GM18511 (cell line): Measurements from ENCODE around the gene MYO18B.

ENCODE experiments used
- ATAC-seq: cut with Tn5 transposase; IDR thresholded peaks from one replicate; pipeline ENCODE4 v1.9.1; 2021; ENCODE audit warnings: mild to moderate bottlenecking, moderate library complexity; ENCODE audit not compliant: unreplicated experiment

Gene MYO18B

DNA sequence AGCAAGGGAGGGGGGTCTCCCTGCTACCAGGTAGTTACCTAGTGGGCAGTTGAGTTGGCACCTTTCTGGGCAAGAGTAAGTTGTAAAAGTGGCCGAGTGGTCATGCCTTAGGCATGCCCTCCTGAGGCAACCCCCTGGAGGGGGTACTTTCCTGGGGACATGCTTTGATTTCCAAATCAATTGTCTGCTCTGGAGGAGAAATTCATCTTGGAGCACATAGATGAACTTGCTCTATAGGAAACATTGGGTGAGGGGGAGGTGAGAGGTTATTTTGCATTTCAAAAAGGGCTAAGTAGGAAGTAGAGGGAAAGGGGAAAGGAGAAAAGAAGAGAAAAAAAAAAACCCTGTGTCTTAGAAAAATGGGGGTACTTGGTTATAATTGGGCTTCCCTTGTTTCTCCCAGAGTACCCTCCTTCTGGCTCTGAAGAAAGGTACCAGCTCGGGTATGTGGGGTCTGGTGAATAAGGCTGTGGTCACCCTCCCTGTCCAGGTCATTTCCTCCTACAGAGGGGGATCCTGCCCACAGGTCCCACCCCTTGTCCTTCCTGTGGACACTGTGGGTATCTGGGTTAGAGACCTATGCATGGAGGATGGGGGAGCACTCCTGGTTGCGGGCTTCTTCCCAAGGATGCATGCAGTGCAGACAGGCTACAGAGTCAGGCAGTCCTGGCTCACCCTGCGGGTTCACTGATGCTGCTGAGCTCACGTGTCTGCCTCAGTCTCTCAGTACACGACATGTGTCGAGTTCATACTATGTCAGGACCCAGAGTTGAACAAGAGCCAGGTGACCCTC lies 193.5 kb downstream of the MYO18B start:
- ATAC-seq: no peak

DNA sequence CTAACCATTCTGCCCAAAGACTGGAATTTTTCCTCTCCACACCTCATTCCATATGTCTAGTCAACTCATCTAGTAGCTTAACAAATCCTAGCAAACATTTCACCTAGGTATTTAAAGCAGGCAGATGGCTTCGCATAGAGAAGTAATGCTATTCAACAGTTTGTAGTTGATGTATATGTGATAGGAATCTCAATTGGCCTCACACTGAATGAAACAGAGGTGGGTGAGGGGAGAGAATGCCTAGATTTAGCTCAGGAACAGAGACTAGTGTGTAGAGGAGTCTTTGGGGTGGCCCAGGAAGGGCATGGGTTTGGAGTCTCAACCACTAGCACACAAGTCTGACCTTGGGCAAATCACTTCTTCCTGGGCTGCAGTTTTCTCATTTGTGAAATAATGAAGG lies 196.2 kb downstream of the MYO18B start:
- ATAC-seq: no peak

DNA sequence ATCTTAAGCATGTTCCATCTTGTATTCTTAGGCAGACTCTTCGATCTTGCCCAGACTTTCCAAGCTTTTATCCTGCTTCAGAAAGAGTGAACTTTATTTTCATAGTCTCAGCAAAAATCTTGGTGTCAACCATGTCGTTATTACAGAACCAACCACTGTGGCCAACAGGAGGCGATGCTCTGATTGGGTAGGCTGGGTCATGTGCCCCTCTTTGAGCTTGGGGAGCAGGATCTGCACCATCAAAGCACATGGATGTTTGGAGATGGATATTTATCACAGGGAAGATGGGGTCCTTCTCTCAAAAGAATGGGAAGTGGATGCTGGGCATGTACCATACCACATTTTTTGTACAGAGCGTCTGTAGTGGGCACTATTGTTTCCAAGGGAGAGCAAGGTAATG lies 197.4 kb downstream of the MYO18B start:
- no peak for ATAC-seq

DNA sequence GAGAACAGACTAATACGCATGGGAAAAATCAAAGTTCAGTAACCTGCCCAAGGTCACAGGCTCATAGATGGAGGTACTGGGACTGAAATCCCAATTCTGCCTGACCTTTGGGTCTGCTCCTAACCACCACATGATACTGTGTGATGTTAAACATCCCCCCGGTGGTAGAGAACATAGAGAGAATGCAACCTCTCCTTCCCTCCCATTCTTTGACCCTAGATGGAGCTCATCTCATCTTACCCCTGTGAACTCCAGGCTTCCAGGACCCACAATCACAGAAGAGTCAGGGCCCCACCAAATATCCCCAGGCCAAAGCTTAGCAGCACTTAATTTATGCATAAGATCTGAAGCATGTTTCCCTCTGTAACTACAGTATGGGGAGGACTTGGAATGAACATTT lies 198.5 kb downstream of the MYO18B start:
- no peak for ATAC-seq

DNA sequence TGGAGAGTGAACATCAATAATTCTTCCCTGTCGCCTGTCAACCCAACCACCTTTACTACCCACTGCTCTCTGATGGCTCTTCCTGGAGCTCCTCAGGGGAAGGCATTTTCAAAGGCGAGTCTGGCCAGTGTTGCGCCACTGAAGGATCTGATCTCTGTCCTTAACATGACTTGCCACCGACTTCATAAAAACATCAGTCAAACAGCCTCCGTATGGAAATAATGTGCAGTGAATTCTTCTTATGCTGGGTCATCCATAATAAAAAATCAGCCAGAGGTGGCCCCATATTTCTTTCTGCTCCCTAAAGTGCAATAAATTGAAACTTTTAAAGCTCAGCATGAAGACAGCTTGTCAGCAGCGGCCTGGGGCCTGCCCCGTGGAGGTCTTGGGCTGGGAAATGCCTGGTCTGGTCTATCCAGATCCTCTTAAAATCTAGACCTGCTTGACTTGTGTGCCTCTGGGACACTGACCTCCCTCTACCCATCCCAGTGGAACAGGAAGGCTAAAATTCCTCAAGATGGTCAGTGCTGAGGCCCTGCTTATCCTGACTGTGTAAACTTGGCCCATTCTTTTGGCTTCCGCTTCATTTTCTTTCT lies 199.5 kb downstream of the MYO18B start:
- no peak for ATAC-seq

DNA sequence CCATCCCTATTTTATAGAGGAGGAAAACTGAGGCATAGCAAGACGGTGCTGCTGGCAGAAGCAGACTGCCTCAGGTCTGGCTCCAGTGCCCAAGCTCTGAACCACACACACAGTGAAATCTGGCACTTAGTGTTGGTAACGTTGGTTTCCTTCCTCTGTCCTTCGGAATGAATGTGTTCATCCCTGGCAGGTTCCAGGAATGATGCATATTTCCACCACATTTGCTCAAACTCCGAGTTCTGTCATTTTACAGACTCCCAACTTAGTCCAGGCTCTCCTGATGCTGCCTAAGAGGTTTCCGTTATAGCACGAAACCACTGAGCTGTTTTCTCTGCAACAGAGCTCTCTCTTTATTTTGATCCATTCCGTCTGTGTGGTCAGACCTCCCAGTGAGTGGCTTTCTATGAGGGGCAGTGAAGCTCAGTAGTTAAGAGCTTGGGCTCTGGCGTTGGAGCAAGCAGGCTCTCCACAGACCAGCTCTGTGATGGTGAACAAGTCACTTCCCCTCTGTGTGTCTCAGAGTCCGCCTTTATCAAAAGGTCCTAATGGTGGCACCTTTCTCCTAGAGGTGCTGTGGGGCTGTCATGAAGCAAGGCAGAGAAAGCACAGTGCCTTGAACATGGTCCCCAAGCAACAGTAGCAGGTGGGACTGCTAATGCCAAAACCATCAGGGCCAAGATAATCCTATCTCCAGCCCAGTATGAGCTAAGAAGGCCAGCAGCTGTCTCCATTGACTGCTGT lies 200.3 kb downstream of the MYO18B start:
- ATAC-seq: no peak

DNA sequence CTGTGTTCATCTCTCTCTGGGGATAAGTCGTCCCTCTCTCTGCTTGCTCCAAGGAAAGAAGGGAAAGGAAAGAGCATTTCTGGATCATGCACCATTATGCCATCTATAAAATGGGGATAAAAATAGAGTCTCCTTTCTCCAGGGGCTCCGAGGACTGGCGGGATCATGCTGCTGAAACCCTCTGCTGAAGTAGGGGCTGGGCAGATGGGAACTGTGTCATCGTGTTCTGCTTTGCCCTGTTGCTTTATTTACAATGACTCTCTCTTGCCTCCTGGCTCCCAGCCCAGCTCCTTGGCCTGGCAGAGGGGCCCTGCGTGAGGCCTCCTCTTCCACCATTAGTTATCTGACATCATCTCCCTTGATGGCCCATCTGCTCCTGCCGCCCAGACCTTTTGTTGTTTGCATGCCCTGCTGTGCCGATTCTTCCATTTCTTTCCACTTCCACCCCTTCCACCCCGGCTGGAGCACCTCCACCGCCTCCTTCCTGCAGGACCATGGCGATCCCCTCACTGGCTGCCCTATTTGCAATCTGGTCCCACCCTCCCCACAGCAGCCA lies 200.9 kb downstream of the MYO18B start:
- no peak for ATAC-seq

DNA sequence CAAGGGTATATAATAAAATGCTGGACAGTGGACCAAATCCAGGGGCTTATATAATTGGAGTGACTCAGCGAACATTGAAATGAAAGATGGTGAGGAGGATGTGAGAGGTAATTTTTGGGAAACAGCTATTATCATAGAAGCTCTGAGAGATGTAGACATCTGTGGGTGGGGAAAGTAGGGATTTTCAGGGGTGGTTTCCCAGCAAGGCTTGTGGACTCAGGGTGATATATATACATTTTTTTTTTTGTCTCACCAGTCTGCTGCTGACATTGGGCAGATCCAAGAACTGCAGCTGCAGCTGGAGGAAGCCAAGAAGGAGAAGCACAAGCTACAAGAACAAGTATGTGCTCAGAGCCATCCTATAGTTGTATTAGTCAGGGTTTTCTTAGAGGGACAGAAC lies 208.1 kb downstream of the MYO18B start:
- ATAC-seq: no peak

DNA sequence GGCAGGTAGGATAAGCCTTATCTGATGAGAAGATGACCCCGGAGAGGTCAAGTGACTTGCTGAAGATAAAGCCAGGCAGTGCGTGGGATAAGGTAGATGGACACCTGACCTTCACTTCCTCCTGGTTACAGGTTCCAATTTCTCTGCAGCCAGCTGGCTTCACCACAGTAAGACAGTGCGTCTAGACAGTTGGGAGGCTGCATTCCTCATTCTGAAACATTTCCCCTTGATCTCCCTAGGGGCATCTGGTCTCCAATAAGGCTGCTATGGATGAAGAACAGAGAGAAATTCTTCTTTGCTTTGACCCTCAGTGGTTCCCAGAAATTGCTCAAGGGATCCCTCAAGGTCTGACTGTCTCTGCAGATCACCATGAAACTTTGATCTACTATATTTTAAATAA lies 211.3 kb downstream of the MYO18B start:
- ATAC-seq: no peak

DNA sequence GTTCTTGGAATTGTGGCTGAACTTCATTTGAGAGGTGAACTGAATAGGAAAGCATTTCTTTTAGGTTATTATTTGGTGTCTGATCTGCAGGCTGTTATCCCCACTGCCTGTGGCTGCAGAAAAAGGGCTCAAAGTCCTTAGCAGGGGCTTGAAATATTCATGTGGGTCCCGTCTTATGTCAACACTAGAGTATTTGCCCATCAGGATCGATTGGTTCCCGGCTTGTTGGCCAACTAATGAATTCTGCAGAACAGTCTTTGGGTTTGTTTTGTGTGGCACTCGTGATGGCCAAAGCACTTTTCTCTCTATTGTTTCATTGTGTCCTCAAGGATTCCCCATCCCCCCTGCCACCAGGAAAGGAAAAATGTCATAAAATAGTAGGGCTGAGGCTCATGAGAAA lies 211.9 kb downstream of the MYO18B start:
- no peak for ATAC-seq

DNA sequence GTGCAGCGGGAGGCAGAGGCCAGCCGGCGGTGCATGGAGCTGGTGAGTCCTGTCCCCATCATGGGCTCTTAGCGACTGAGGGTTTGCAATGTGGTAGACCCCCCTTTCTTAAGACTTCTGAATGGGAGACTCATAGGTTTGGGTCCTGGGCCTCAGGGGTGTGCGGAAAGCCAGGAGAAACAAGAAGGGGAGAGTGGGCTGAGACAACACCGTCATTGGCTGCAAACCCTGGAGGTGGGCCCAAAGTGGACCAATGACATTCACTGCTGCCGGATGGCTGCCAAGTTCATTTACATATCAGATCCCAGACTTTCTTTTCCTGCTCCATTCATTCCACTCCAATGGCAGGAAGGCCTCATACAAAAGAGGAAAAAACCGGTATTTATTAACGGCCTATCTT lies 213.3 kb downstream of the MYO18B start:
- no peak for ATAC-seq

DNA sequence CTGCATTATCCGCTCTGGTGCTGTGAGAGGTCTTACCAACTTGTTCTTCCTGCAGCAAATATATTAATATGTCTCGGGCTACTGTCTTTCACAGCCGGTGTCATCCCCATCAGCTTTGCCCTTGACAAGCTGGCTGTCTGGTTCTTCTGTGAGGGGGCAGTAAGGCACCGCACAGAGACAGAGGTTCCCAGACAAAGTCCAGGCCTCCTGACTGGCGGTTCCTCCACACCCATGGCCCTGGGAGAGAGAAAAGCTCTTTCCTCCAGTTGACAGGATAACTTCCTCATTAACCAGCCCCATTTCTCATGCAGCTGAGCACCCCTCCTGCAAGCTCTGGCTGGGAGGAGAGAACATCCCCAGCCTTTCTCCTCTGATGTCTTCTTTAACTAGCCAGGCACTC lies 214.8 kb downstream of the MYO18B start:
- no peak for ATAC-seq

DNA sequence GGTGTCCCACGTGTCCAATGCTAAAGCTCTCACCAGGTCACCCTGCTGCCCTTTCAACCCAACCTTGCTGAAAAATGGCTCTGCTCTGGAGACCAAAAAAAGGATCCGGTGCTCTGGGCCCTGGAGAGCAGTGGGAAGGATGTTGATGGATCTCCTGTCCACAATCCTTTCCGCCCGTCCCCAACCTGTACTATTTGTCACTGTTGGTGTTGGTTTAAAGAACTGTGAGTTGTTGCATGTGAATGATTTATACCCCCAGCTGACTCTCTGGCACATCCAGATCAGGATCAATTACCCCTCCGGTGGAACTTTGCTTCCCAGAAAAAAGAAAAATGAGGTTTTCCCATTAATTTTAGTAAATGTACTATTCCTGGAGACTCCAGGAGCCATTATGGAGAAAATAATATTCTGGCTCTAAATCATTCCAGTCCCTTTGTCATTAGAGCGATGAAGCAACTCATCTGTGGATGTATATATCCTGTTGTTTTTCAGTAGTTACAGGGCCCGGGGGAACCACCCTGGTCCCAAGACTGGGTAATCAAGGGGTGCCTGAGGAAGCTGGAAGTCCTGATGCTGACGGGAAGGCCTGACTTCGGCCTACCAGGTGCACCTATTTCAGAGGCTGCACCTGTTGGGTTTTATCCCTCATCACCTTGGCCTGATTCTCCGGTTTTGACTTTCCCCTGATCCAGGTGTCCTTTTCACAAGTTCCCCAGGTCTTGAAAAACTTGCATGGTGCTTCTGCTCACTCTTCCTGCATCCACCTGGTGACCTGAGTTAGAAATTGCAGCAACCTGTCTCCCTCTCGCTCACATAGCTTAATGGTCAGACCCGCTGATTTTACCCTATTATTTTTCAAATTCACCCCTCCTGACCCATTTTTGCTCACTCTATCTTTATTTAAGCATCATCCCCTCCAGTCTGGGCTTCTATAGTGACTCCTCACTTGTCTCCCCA lies 218.1 kb downstream of the MYO18B start:
- ATAC-seq: no peak

DNA sequence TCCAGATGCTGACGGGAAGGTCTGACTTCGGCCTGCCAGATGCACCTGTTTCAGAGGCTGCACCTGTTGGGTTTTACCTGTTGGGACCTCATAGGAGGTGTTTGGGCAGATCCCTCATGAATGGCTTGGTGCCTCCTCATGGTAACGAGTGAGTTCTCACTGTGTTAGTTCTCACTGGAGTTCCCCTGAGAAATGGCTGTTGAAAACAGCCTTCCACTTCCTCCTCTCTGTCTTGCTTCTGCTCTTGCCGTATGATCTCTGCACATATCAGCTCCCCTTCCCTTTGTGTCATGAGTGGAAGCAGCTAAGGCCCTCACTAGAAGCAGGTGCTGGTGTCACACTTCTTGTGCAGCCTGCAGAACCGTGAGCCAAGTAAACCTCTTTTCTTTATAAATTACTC lies 219.7 kb downstream of the MYO18B start:
- no peak for ATAC-seq

DNA sequence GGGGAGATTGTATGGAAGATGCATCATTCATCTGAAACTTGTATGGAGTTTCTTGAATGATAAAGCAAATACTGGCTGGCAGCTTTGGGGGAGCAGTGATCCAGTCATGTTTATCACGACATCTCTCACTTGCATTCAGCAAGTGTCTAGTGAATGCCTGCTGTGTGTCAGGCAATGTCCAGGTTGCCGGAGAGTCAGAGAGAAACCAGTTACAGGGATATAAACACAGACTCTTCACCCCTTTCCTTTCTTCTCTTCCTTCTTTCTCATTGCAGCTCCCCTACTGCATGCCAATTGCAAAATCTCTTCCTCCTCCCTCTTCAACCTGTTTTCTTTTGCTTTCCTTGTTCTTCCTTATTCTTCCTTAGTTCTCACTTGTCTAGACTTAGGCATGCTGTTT lies 220.7 kb downstream of the MYO18B start:
- ATAC-seq: no peak

DNA sequence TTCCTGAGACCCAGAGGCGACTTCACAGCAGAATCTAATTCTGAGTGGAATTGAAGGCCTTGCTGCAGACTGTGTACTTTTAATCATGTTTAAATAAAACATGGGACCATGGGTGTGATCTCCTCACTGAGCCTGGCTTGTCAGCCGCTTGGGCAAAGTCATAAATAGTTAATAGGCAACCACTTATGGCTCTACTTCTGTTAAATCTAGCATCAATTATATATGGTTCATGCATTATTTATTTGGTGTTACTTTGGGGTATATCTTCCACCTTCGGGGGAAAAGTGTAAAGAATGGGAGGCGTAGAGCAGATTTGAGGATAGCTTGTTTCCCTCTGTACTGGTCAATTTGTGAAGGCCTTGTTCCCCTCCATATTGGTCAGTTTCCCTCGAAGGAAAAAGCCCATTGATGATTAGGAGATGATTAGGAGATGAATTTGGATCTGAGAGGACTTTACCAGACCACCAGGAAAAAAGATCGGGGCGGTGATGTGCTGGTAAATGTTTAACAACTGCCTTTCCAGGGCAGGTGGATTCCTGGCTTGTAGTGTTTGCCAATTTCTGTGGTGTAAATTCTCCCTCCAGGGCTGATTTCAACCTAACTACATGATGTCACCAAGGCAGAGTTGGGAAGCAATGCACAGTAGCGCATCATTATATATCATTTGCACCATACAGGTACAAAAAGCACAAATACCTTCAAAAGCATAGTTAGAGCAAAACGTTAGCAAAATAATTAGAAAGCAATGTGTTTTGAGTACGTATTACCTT lies 223.2 kb downstream of the MYO18B start:
- ATAC-seq: no peak

DNA sequence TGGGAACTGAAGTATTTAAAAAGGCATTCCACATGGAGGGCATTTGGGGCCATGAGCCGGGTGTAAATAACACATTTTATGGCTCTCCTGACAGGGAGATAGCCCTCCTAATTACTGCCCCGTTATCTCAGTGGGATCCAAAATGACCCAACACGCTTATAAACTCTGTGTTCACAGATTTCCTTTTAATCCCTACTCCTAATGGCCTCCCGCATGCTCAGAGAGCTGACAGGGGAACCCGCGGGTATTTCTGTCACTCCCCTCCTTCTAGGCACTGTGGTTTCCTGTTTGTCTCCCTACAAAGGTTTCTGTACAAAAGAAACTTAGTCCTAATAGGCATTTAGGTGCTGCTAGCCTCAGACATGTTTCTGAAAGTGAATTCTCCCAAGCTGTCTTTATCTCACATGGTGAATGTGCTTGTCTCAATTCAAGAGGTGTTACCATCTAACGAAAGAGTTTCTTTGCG lies 224.5 kb downstream of the MYO18B start:
- no peak for ATAC-seq

DNA sequence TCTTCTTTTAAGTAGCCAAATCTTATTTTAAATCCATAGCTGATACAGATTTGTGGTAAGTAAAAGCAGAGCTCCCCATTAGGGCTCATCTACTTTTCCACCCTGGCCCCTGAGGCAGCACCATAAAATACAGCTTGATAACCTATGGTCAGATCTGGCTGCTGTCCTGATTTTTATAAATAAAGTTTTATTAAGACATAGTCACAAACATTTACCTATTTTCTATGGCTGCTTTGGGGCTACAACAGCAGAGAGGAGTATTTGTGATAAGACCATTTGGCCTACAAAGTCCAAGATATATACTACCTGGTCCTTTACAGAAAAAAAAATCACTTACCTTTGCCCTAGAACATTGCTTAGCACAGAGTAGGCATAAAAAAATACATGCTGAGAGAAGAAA lies 227.3 kb downstream of the MYO18B start:
- no peak for ATAC-seq

DNA sequence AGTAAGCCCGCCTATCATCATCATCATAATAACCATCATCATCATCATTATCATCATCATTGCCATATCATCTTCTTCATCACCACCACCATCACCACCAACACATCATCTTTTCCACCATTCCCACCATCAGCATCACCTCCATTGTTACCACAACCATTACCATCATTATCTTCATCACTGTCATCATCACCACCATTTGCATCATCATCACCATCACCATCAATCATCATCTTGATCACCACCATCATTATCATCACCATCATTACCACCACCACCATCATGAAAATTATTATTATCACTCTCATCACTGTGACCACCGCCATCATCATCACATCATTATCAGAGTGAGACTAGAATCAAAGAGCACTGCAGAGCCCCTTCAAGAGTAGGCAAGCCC lies 227.9 kb downstream of the MYO18B start:
- no peak for ATAC-seq

DNA sequence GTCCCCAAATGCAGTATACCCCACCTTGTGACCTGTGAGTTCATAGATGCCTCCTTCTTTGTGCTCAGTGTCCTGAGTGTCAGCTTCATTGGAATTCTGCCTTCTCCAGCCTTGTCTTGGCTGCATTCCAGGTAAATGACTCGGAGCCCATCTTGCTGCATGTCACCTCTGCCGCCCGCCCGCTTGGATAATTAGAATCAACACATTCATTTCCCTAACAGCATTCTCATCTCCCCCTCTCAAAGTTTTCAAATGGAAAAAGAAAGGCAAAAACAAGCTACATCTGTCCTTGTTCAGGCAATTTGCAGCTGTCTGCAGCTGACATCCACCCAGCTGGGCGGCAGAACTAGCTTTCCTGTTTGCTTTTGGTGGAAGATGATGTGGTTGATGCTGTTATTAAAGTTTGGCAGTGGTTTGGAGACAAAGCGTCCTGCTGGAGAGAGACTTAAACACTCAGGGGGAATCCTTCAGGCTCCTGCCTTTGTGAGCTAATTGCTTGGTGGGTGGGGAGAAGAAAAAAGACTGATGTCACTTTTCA lies 228.5 kb downstream of the MYO18B start:
- no peak for ATAC-seq
